HEK293 (cell line): ENCODE measurements around the gene CACHD1.

Experiments
- CTCF ChIA-PET: fragments of 350-600 bp; formaldehyde crosslinking; extraction: SDS; loops from one replicate; lab custom pipeline; 2021; ENCODE audit warnings: antibody characterized with exemption; lab: Yijun Ruan, JAX
- POLR2A ChIA-PET: fragments of 300-600 bp; formaldehyde crosslinking; extraction: SDS; loops from one replicate; lab custom pipeline; 2020; ENCODE audit warnings: antibody characterized with exemption, inconsistent platforms; lab: Yijun Ruan, JAX
- H3K27ac ChIP-seq: fragments of 200-500 bp; sonication (Bioruptor generic); 2 replicates; pipeline ENCODE4 v1.5.1; 2014; ENCODE audit warnings: low read depth, low read length, control low read depth, inconsistent platforms; ENCODE audit errors: extremely low read depth
- H3K36me3 ChIP-seq, 2 experiments: fragments of 200-500 bp in 1 of 2; sonication (Bioruptor generic) in 1 of 2; 1 replicate in 1 of 2; 2 replicates in 1 of 2; pipeline ENCODE4 v1.5.1; 2014 to 2017; ENCODE audit warnings: inconsistent platforms in 2 of 2, low read length in 2 of 2; ENCODE audit not compliant: control insufficient read depth in 2 of 2, insufficient read depth in 1 of 2
- H3K4me1 ChIP-seq: fragments of 200-500 bp; sonication (Bioruptor generic); 2 replicates; pipeline ENCODE4 v1.5.1; 2014; ENCODE audit warnings: mild to moderate bottlenecking, low read length, inconsistent platforms; ENCODE audit not compliant: control insufficient read depth, insufficient read depth
- H3K4me3 ChIP-seq: 2 replicates; pipeline ENCODE4 v1.5.1; 2011; ENCODE audit warnings: low read depth, mild to moderate bottlenecking, control low read depth, low read length, moderate library complexity
- H3K9me3 ChIP-seq: fragments of 200-500 bp; sonication (Bioruptor generic); 2 replicates; pipeline ENCODE4 v1.5.1; 2014; ENCODE audit warnings: low read depth, low read length, inconsistent platforms; ENCODE audit not compliant: control insufficient read depth, insufficient read depth
- FEZF1 ChIP-seq: fragments of 450-650 bp; formaldehyde crosslinking; IDR thresholded peaks from 2 replicates; pipeline ENCODE4 v1.5.1; 2016; ENCODE audit warnings: missing biosample characterization, missing genetic modification characterization
- GLI2 ChIP-seq: fragments of 450-650 bp; formaldehyde crosslinking; IDR thresholded peaks from 2 replicates; pipeline ENCODE4; 2017; ENCODE audit warnings: missing biosample characterization, missing genetic modification characterization, low read depth, borderline replicate concordance
- GLI4 ChIP-seq: fragments of 450-650 bp; formaldehyde crosslinking; IDR thresholded peaks from 2 replicates; pipeline ENCODE4 v1.5.1; 2016; ENCODE audit warnings: missing biosample characterization, missing genetic modification characterization
- INSM2 ChIP-seq: fragments of 450-650 bp; formaldehyde crosslinking; IDR thresholded peaks from 2 replicates; pipeline ENCODE4 v1.5.1; 2016; ENCODE audit warnings: missing biosample characterization, missing genetic modification characterization
- MZF1 ChIP-seq: fragments of 450-650 bp; formaldehyde crosslinking; IDR thresholded peaks from 2 replicates; pipeline ENCODE4 v1.5.1; 2017; ENCODE audit warnings: missing biosample characterization, missing genetic modification characterization, borderline replicate concordance
- OSR2 ChIP-seq: fragments of 450-650 bp; formaldehyde crosslinking; IDR thresholded peaks from 2 replicates; pipeline ENCODE4 v1.5.1; 2016; ENCODE audit warnings: missing biosample characterization, missing genetic modification characterization
- PRDM6 ChIP-seq: fragments of 450-650 bp; formaldehyde crosslinking; IDR thresholded peaks from 2 replicates; pipeline ENCODE4 v1.5.1; 2017; ENCODE audit warnings: missing biosample characterization, missing genetic modification characterization
- TRIM28 ChIP-seq: IDR thresholded peaks from 2 replicates; pipeline ENCODE4 v1.6.1; 2011; ENCODE audit warnings: low read length, control low read depth, borderline replicate concordance
- ZBTB17 ChIP-seq: fragments of 450-650 bp; formaldehyde crosslinking; IDR thresholded peaks from 2 replicates; pipeline ENCODE4 v1.5.1; 2016; ENCODE audit warnings: missing biosample characterization, missing genetic modification characterization
- ZNF133 ChIP-seq: fragments of 450-650 bp; formaldehyde crosslinking; IDR thresholded peaks from 2 replicates; pipeline ENCODE4 v1.5.1; 2016; ENCODE audit warnings: missing biosample characterization, missing genetic modification characterization
- ZNF18 ChIP-seq: fragments of 450-650 bp; formaldehyde crosslinking; IDR thresholded peaks from 2 replicates; pipeline ENCODE4 v1.5.1; 2016; ENCODE audit warnings: missing biosample characterization, missing genetic modification characterization
- ZNF214 ChIP-seq: fragments of 450-650 bp; formaldehyde crosslinking; IDR thresholded peaks from 2 replicates; pipeline ENCODE4 v1.5.1; 2017; ENCODE audit warnings: missing biosample characterization, mild to moderate bottlenecking, missing genetic modification characterization, borderline replicate concordance
- ZNF391 ChIP-seq: fragments of 450-650 bp; formaldehyde crosslinking; IDR thresholded peaks from 2 replicates; pipeline ENCODE4 v1.5.1; 2016; ENCODE audit warnings: low read depth, missing biosample characterization, missing genetic modification characterization, borderline replicate concordance
- ZNF426 ChIP-seq: fragments of 450-650 bp; formaldehyde crosslinking; IDR thresholded peaks from 2 replicates; pipeline ENCODE4 v1.5.1; 2017; ENCODE audit warnings: missing biosample characterization, missing genetic modification characterization, mild to moderate bottlenecking, inconsistent platforms, moderate library complexity
- ZNF473 ChIP-seq: fragments of 450-650 bp; formaldehyde crosslinking; IDR thresholded peaks from 2 replicates; pipeline ENCODE4 v1.5.1; 2017; ENCODE audit warnings: missing biosample characterization, missing genetic modification characterization
- ZNF560 ChIP-seq: fragments of 450-650 bp; formaldehyde crosslinking; IDR thresholded peaks from 2 replicates; pipeline ENCODE4 v1.5.1; 2017; ENCODE audit warnings: missing biosample characterization, missing genetic modification characterization, borderline replicate concordance
- ZNF600 ChIP-seq: fragments of 450-650 bp; formaldehyde crosslinking; IDR thresholded peaks from 2 replicates; pipeline ENCODE4 v1.5.1; 2016; ENCODE audit warnings: missing biosample characterization, missing genetic modification characterization
- ZNF623 ChIP-seq: fragments of 450-650 bp; formaldehyde crosslinking; IDR thresholded peaks from 2 replicates; pipeline ENCODE4 v1.5.1; 2016; ENCODE audit warnings: missing biosample characterization, missing genetic modification characterization
- ZNF658 ChIP-seq: fragments of 450-650 bp; formaldehyde crosslinking; IDR thresholded peaks from 2 replicates; pipeline ENCODE4; 2016; ENCODE audit warnings: missing biosample characterization, missing genetic modification characterization
- ZNF692 ChIP-seq: fragments of 450-650 bp; formaldehyde crosslinking; IDR thresholded peaks from 2 replicates; pipeline ENCODE4 v1.5.1; 2016; ENCODE audit warnings: missing biosample characterization, missing genetic modification characterization
- ZNF707 ChIP-seq: fragments of 450-650 bp; formaldehyde crosslinking; IDR thresholded peaks from 2 replicates; pipeline ENCODE4 v1.5.1; 2016; ENCODE audit warnings: missing biosample characterization, missing genetic modification characterization

Gene CACHD1

GRCh38 chr1:64624808-64625207 is 154.9 kb downstream of the CACHD1 start (continued):
- no peak for TF ChIP-seq ZNF658 (tag by site-specific recombination)
- no peak for TF ChIP-seq MZF1 (tag by site-specific recombination)
- no peak for TF ChIP-seq ZNF426
- TF ChIP-seq, all 188 proteins: peak for 0

GRCh38 chr1:64630611-64631010 is 160.7 kb downstream of the CACHD1 start:
- TF ChIP-seq INSM2 (tag by site-specific recombination) = no peak
- no peak for TF ChIP-seq PRDM6
- no peak for TF ChIP-seq OSR2 (tag by site-specific recombination)
- POLR2A ChIA-PET = no interaction called here
- CTCF ChIA-PET = no interaction called here

GRCh38 chr1:64631346-64632034 is 161.6 kb downstream of the CACHD1 start:
- CTCF ChIA-PET = no interaction called here
- peaks cover 11 to 19% of the 10 kb centered on the region in 2 experiments for H3K36me3 ChIP-seq
- TF ChIP-seq TRIM28 (no peak), ZNF623 (no peak), FEZF1 (tag by site-specific recombination) (no peak), ZNF133 (tag by site-specific recombination) (no peak)
- TF ChIP-seq, all 188 proteins: peak for 0
- H3K27ac ChIP-seq = no peak overlapping the region
- POLR2A ChIA-PET = no interaction called here
- no peaks in the 10 kb centered on the region for H3K9me3 ChIP-seq
- no peaks in the 10 kb centered on the region for H3K4me1 ChIP-seq
- no peak overlapping the region for H3K4me3 ChIP-seq

More at GRCh38 chr1:64630611-64631010, 160.7 kb downstream of the CACHD1 start:
- Histone ChIP-seq H3K9me3 (no peaks in the 10 kb centered on the region), H3K4me3 (no peak overlapping the region), H3K4me1 (no peaks in the 10 kb centered on the region), H3K27ac (no peak overlapping the region), H3K36me3 (peaks cover 8 to 14% of the 10 kb centered on the region in 2 experiments)

- no peak overlapping the region for H3K4me3 ChIP-seq
- H3K4me1 ChIP-seq = no peaks in the 10 kb centered on the region
- H3K9me3 ChIP-seq = no peaks in the 10 kb centered on the region
- ChIA-PET POLR2A (no interaction called here), CTCF (interaction anchor here (0.6 to 1.4 kb wide), 2 partner anchors 42 to 132 kb away, joined by 3 to 4 read pairs; no protein-coding TSS in a partner anchor)
- H3K36me3 ChIP-seq = peaks cover 11 to 26% of the 10 kb centered on the region in 2 experiments
- TF ChIP-seq ZBTB17 (tag by site-specific recombination) = no peak
- no peak for TF ChIP-seq ZNF473
- no peak for TF ChIP-seq OSR2 (tag by site-specific recombination)
- TF ChIP-seq ZNF707 (tag by site-specific recombination) = no peak
- TF ChIP-seq ZNF560 (tag by site-specific recombination) = no peak
- TF ChIP-seq ZNF600 = no peak
- TF ChIP-seq GLI4 = no peak
- TF ChIP-seq ZNF18 = no peak
- no peak for TF ChIP-seq ZNF214
- TF ChIP-seq GLI2 (tag by site-specific recombination) = no peak
- TF ChIP-seq ZNF391 = no peak
- TF ChIP-seq ZNF692 (tag by site-specific recombination) = no peak
- H3K27ac ChIP-seq = no peak overlapping the region
These were observed 163.0 kb downstream of the CACHD1 start for GRCh38 chr1:64632936-64633335.
